ENCODE data around the gene PPP2R5D.

Gene PPP2R5D

GRCh38 chr6:42984001-42984923 lies at the start of gene PPP2R5D:
PPP2R5D (plus strand) TSS chr6:42984570; CDS start chr6:42984678, 108 bp downstream.
- DNase-seq (ENCODE audit: low read depth), result peak; percentile 99
- in situ Hi-C loops (cut with HindIII; ENCODE audit: low sequenced_read_pairs), result no loop called here
- H3K4me3 ChIP-seq (ENCODE audit: low read depth, low read length), result peak within 1 kb of the TSS; percentile 86
- TF ChIP-seq CTCF (IDR thresholded peaks at IDR 0.05; ENCODE audit: low read depth, low read length, missing control alignments), result no peak

- H3K4me3 ChIP-seq (ENCODE audit: low read depth, low read length), result no peak overlapping the region
- in situ Hi-C loops (cut with HindIII; ENCODE audit: low sequenced_read_pairs), result no loop called here
- no peak for TF ChIP-seq CTCF (IDR thresholded peaks at IDR 0.05; ENCODE audit: low read depth, low read length, missing control alignments)
- no peak for DNase-seq (ENCODE audit: low read depth)
These were observed 49.0 kb upstream of the PPP2R5D start for GRCh38 chr6:42935322-42935721.

GRCh38 chr6:42936398-42936797 lies 48.0 kb upstream of the PPP2R5D start:
- no peak overlapping the region for H3K4me3 ChIP-seq (ENCODE audit: low read depth, low read length)
- no peak for TF ChIP-seq CTCF (IDR thresholded peaks at IDR 0.05; ENCODE audit: low read depth, low read length, missing control alignments)
- in situ Hi-C loops (cut with HindIII; ENCODE audit: low sequenced_read_pairs), result no loop called here
- DNase-seq (ENCODE audit: low read depth), result no peak

- no peak for TF ChIP-seq CTCF (IDR thresholded peaks at IDR 0.05; ENCODE audit: low read depth, low read length, missing control alignments)
- no peak for DNase-seq (ENCODE audit: low read depth)
- in situ Hi-C loops (cut with HindIII; ENCODE audit: low sequenced_read_pairs), result no loop called here
- H3K4me3 ChIP-seq (ENCODE audit: low read depth, low read length), result no peak overlapping the region
These were observed 46.6 kb upstream of the PPP2R5D start for GRCh38 chr6:42937548-42938427.

GRCh38 chr6:42938428-42938796 lies 46.0 kb upstream of the PPP2R5D start:
- in situ Hi-C loops (cut with HindIII; ENCODE audit: low sequenced_read_pairs), result no loop called here
- TF ChIP-seq CTCF (IDR thresholded peaks at IDR 0.05; ENCODE audit: low read depth, low read length, missing control alignments), result no peak
- DNase-seq (ENCODE audit: low read depth), result no peak
- no peak overlapping the region for H3K4me3 ChIP-seq (ENCODE audit: low read depth, low read length)

GRCh38 chr6:42938987-42939809 lies 45.2 kb upstream of the PPP2R5D start:
- no peak for TF ChIP-seq CTCF (IDR thresholded peaks at IDR 0.05; ENCODE audit: low read depth, low read length, missing control alignments)
- DNase-seq (ENCODE audit: low read depth), result no peak
- no peak overlapping the region for H3K4me3 ChIP-seq (ENCODE audit: low read depth, low read length)
- in situ Hi-C loops (cut with HindIII; ENCODE audit: low sequenced_read_pairs), result no loop called here
